ENCODE results near the gene GAS2.

- no peak for TF ChIP-seq POLR2A (IDR thresholded peaks at IDR 0.05)
- TF ChIP-seq, protein P1, sequence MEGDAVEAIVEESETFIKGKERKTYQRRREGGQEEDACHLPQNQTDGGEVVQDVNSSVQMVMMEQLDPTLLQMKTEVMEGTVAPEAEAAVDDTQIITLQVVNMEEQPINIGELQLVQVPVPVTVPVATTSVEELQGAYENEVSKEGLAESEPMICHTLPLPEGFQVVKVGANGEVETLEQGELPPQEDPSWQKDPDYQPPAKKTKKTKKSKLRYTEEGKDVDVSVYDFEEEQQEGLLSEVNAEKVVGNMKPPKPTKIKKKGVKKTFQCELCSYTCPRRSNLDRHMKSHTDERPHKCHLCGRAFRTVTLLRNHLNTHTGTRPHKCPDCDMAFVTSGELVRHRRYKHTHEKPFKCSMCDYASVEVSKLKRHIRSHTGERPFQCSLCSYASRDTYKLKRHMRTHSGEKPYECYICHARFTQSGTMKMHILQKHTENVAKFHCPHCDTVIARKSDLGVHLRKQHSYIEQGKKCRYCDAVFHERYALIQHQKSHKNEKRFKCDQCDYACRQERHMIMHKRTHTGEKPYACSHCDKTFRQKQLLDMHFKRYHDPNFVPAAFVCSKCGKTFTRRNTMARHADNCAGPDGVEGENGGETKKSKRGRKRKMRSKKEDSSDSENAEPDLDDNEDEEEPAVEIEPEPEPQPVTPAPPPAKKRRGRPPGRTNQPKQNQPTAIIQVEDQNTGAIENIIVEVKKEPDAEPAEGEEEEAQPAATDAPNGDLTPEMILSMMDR (IDR thresholded peaks at IDR 0.05): no peak
These were observed 180.3 kb downstream of the GAS2 start for GRCh38 chr11:22846726-22847125.

Measured in right lobe of liver (tissue), 4 donors.